GM21737 (cell line): ENCODE measurements around the gene THSD7A.

ENCODE experiments used
- ATAC-seq: cut with Tn5 transposase; IDR thresholded peaks from one replicate; pipeline ENCODE4 v1.9.1; 2021; ENCODE audit warnings: mild to moderate bottlenecking, moderate library complexity; ENCODE audit not compliant: unreplicated experiment

Gene THSD7A

GRCh38 chr7:11707606-11708193 lies 124.3 kb downstream of the THSD7A start:
- no peak for ATAC-seq

DNA sequence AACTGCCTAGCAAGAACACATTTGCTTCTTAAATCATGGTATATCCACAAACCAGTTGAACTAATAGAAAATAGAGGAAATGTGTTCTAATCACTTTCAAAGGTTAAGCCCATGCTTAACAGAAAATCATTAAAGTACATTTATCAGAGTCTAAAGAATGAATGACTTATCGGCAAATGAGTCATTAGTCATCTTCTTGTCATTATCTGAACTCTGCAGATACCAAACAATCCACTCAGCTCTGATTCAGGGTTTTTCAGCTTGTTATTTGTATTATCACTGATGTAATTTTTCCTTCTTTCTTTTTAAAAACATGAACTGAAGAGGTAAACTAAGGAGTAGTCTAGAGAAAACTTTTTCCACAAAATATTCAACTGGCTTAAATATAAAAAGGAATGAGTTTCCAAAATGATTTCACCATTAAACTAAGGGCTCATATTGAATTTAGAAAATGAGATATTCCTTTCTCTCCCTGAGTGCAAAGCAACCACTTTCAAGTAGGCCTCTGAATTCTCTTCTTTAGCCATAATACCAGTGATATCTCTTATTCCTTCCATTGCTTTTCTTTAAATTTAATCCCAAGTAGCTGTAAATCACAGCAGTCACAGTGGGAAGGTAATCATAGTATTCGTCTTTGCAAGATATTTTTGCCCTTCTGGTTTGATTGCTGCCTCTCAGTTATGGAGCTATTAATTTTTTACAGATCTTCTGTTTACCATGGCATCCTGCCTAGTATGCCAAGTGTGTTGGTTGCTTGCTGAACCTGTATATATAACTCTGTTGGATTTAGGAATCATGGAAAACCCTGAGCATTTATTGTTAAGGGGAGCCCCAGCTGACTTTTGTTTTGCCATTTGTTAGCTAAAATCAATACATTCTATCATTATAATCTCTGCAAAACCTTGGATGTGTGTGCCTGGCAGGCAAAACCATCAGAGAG lies 125.1 kb downstream of the THSD7A start:
- ATAC-seq, result no peak

GRCh38 chr7:11703829-11704228 lies 128.2 kb downstream of the THSD7A start:
- ATAC-seq, result no peak

DNA sequence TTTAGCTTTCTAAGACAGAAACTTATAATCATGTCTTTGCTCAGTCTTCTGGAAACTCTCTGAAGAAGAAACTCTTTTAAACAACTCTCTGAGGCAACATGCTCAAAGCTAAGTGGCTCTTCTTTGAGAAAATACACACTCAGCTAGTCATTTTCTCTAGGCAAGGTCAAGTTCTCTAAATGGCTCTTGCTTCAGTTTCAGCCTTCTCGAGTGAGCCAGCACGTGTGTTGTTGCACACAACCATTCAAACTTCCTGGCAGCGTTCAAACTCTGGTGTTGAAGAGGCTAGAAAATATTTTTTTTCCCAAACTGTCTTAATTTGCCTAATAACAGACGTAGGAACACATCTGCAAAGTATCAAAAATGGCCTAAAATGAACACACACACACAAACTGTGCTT lies 129.1 kb downstream of the THSD7A start:
- ATAC-seq, result no peak

- no peak for ATAC-seq
Observed at GRCh38 chr7:11701829-11702560, 130.0 kb downstream of the THSD7A start.

- no peak for ATAC-seq
Observed at GRCh38 chr7:11699666-11700065, 132.3 kb downstream of the THSD7A start.

DNA sequence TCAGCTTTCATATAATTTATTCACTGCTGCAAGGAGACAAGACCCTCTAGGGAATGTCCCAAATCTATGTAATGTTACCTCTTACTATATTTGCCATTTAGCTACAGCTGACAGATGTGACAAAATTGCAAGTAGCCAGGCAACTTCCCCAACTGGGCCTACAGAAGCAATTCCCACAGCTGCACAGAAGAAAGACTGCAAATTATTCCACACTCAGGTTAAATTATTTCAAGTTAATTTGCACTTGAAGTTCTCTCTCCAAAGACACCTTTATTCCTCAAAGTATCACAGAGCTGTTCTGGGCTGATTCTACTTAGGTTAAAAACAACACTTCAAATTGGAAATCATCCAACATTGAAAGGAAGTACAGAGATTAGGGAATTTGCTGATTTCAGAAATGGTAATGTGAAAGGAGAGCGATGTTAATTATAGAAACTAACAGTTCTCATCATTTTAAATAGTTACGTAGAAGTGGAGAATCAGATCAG lies 133.6 kb downstream of the THSD7A start:
- ATAC-seq, result no peak

DNA sequence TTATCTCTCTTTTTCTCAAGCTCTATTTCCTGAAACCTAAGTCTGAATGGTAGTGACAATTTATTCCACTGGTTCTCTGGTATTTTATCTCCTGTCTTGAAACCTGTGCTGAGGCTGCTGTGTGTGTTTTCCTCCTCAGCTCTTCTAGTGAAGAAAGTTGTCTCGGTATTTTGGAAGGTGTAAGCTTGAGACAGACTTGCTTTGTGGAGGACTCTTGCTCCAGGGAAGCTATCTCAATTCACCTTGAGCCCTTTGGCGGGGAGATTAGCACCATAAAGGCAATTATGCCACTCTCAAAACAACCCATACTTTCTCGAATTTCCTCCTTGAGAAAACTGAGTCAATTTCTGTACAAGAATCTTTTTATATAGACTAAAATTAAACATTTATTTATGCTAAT lies 141.6 kb downstream of the THSD7A start:
- ATAC-seq, result no peak

DNA sequence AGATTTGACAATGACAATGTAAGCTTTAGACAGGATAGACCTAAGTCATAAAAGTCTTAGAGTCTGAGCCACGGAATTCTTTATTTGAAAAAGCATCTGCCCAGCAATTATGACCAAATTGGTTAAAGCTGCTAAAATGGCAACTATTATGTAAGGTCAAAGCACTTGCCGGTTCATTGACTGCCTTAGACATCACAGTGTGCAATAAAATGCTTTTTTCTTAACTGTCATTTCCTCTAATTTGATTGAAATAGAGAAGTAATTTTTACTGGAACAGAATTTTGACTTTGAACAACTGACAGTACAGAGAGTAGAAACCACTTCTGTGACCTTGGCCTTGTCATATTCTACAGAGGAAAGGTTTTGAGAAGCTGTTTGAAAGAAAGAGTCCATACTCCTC lies 142.9 kb downstream of the THSD7A start:
- no peak for ATAC-seq

- ATAC-seq, result no peak
Observed at GRCh38 chr7:11681461-11681860, 150.5 kb downstream of the THSD7A start.

- no peak for ATAC-seq
Observed at GRCh38 chr7:11675163-11675562, 156.8 kb downstream of the THSD7A start.

GRCh38 chr7:11668727-11669126 lies 163.3 kb downstream of the THSD7A start:
- ATAC-seq, result no peak

- ATAC-seq, result no peak
Observed at GRCh38 chr7:11667810-11668185, 164.2 kb downstream of the THSD7A start.

DNA sequence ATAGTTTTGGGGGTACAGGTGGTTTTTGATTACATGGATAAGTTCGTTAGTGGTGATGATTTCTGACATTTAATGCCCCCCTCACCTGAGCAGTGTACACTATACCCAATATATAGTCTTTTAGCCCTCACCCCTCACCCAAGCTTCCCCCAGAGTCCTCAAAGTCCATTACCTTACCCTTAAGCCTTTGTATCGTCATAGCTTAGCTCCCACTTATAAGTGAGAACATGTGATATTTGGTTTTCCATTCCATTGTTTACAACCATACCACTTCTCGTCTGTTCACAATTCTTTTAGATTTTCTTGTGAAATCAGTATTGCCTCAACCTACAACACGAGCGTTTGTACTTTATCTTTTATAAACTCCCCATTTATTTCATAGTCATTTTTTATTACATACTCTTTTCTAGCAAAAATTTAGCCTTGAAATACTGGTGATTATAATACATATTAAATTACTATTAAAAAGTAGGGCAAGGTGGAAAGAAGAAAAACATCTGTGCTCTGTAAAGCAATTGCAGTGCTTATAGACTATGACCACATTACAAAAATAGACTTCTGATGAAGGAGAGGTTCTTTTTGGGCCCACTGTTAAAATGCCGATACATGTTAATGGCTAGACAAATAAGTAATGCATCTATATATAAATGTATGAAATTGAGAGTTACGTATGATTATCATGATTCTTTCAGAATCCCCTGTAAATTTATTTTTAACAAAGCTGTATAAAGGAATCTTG lies 164.8 kb downstream of the THSD7A start:
- no peak for ATAC-seq

DNA sequence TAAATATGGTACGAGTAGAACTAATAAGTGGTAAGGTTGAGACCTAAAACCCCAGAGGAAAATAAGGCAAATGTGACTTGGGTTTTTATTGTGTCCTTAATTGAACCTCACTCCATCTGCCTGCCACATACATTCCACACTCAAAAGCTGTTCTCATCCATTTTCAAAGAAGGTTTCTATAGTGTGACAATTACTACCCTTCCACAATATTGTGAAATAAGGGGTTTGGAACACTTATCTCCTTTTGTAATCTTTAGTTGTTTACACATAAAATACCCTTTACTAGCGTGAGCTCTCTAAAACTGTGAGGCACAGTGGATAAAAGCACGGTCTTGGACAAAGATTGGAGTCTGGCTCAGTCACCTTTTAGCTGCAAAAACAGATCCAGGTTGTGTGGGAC lies 166.6 kb downstream of the THSD7A start:
- no peak for ATAC-seq

GRCh38 chr7:11655642-11656041 lies 176.4 kb downstream of the THSD7A start:
- ATAC-seq, result no peak

GRCh38 chr7:11655163-11655562 lies 176.8 kb downstream of the THSD7A start:
- ATAC-seq, result no peak

- no peak for ATAC-seq
Observed at GRCh38 chr7:11650500-11650899, 181.5 kb downstream of the THSD7A start.

GRCh38 chr7:11650030-11650429 lies 182.0 kb downstream of the THSD7A start:
- no peak for ATAC-seq

GRCh38 chr7:11648980-11649379 lies 183.0 kb downstream of the THSD7A start:
- no peak for ATAC-seq

DNA sequence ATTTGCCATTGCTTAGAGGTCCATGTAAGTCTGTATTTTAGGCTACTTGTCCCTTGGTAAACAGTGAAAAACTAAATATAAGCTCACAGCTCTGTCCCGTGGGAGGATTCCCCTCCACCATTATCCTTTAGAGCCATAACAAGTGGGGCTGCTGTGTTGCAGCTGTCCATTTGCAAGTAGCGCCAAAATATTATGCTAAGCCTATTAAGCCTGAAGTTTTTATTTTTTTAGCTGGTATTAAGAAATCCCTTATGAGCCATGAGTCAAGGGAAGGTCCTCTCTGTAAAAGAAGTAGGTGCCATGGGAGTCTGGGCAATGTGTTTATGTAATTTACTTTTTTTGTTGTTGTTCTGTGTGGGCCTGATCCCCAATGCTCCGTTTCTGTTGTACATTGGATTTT lies 183.9 kb downstream of the THSD7A start:
- ATAC-seq, result no peak
